Loucy (cell line): ENCODE data around the gene COX7A2.

Experiments used
- EZH2phosphoT487 ChIP-seq: fragments of 200-600 bp; IDR thresholded peaks from 2 replicates; pipeline ENCODE4 v1.6.1; 2018; ENCODE audit warnings: antibody characterized with exemption, mild to moderate bottlenecking, moderate library complexity, borderline replicate concordance
- TF ChIP-seq, protein P1 (sequence below): fragments of 200-600 bp; sonication (generic); conservative IDR thresholded peaks from 2 replicates; pipeline ENCODE4 v1.5.1; 2014; ENCODE audit warnings: mild to moderate bottlenecking, antibody characterized with exemption, low read length

- TF ChIP-seq, protein P1, sequence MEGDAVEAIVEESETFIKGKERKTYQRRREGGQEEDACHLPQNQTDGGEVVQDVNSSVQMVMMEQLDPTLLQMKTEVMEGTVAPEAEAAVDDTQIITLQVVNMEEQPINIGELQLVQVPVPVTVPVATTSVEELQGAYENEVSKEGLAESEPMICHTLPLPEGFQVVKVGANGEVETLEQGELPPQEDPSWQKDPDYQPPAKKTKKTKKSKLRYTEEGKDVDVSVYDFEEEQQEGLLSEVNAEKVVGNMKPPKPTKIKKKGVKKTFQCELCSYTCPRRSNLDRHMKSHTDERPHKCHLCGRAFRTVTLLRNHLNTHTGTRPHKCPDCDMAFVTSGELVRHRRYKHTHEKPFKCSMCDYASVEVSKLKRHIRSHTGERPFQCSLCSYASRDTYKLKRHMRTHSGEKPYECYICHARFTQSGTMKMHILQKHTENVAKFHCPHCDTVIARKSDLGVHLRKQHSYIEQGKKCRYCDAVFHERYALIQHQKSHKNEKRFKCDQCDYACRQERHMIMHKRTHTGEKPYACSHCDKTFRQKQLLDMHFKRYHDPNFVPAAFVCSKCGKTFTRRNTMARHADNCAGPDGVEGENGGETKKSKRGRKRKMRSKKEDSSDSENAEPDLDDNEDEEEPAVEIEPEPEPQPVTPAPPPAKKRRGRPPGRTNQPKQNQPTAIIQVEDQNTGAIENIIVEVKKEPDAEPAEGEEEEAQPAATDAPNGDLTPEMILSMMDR = no peak
- no peak for TF ChIP-seq EZH2phosphoT487
Measured at GRCh38 chr6:75199889-75200288, 43.7 kb downstream of the COX7A2 start.
